Parathyroid adenoma (tissue), 2 donors: ENCODE data around the gene SSTR4.

ENCODE experiments used
- H2AFZ ChIP-seq: fragments of 300-600 bp; sonication (generic); one replicate; pipeline ENCODE4 v1.7.0; 2017; ENCODE audit warnings: antibody characterized with exemption, mild to moderate bottlenecking
- H3K27ac ChIP-seq: fragments of 300-600 bp; sonication (generic); one replicate; pipeline ENCODE4 v1.7.0; 2017
- H3K27me3 ChIP-seq: fragments of 300-600 bp; sonication (generic); one replicate; pipeline ENCODE4 v1.7.0; 2017; ENCODE audit warnings: low read length; ENCODE audit not compliant: control insufficient read depth, insufficient read depth
- H3K36me3 ChIP-seq: fragments of 300-600 bp; sonication (generic); one replicate; pipeline ENCODE4 v1.7.0; 2017; ENCODE audit warnings: low read length; ENCODE audit not compliant: control insufficient read depth, insufficient read depth
- H3K4me1 ChIP-seq: fragments of 300-600 bp; sonication (generic); one replicate; pipeline ENCODE4 v1.7.0; 2017; ENCODE audit warnings: control low read depth
- H3K4me2 ChIP-seq: fragments of 300-600 bp; sonication (generic); one replicate; pipeline ENCODE4 v1.7.0; 2017; ENCODE audit warnings: low read length
- H3K4me3 ChIP-seq: fragments of 300-600 bp; sonication (generic); one replicate; pipeline ENCODE4 v1.7.0; 2017; ENCODE audit warnings: low read depth, low read length
- H3K79me2 ChIP-seq: fragments of 300-600 bp; sonication (generic); one replicate; pipeline ENCODE4 v1.7.0; 2017; ENCODE audit warnings: control low read depth
- H3K9ac ChIP-seq: fragments of 300-600 bp; sonication (generic); one replicate; pipeline ENCODE4 v1.7.0; 2017; ENCODE audit warnings: mild to moderate bottlenecking
- H3K9me3 ChIP-seq: fragments of 300-600 bp; sonication (generic); one replicate; pipeline ENCODE4 v1.7.0; 2017; ENCODE audit warnings: low read length; ENCODE audit not compliant: control insufficient read depth
- CTCF ChIP-seq: fragments of 300-600 bp; sonication (generic); IDR thresholded peaks from one replicate; pipeline ENCODE4 v1.7.0; 2017; ENCODE audit warnings: antibody characterized with exemption, mild to moderate bottlenecking
- donor health status: primary hyperparathyroidism.

The SSTR4 gene

GRCh38 chr20:23027721-23028120 lies 7.4 kb upstream of the SSTR4 start:
- H2AFZ ChIP-seq: no peak overlapping the region
- H3K9me3 ChIP-seq: no peaks in the 10 kb centered on the region
- no peak overlapping the region for H3K27ac ChIP-seq
- no peak for TF ChIP-seq CTCF
- no peak overlapping the region for H3K4me2 ChIP-seq
- no peak overlapping the region for H3K4me3 ChIP-seq
- no peaks in the 10 kb centered on the region for H3K27me3 ChIP-seq
- H3K9ac ChIP-seq: no peak overlapping the region
- no peaks in the 10 kb centered on the region for H3K79me2 ChIP-seq
- no peaks in the 10 kb centered on the region for H3K4me1 ChIP-seq
- H3K36me3 ChIP-seq: no peaks in the 10 kb centered on the region

DNA sequence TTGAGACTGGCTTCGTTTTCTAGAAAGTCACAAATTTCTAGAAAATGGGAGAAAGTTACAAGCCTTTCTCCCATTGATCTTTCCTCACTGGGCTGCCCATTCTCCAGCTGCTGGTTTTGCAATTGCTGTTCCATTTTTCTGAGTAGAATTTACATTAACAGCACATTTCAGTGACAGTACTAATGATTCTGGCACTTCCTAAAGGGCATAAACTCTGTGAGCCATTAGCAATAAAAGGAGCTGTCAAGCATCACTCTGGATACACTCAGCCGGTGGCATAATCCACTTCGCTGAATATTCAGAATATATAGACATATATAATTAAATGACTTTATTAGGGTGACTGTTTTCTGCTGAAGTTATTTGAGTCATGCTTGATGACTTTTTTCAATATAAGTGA lies 6.7 kb upstream of the SSTR4 start:
- Histone ChIP-seq H3K9ac (no peak overlapping the region), H3K9me3 (no peaks in the 10 kb centered on the region), H3K4me1 (no peaks in the 10 kb centered on the region), H3K4me3 (no peak overlapping the region), H3K27me3 (no peaks in the 10 kb centered on the region), H2AFZ (no peak overlapping the region), H3K27ac (no peak overlapping the region), H3K36me3 (no peaks in the 10 kb centered on the region), H3K4me2 (no peak overlapping the region), H3K79me2 (no peaks in the 10 kb centered on the region)
- no peak for TF ChIP-seq CTCF

- H2AFZ ChIP-seq: no peak overlapping the region
- H3K9me3 ChIP-seq: no peaks in the 10 kb centered on the region
- H3K27me3 ChIP-seq: no peaks in the 10 kb centered on the region
- H3K27ac ChIP-seq: no peak overlapping the region
- H3K4me1 ChIP-seq: no peaks in the 10 kb centered on the region
- H3K9ac ChIP-seq: no peak overlapping the region
- no peak overlapping the region for H3K4me2 ChIP-seq
- no peak overlapping the region for H3K4me3 ChIP-seq
- no peak for TF ChIP-seq CTCF
- H3K36me3 ChIP-seq: no peaks in the 10 kb centered on the region
- H3K79me2 ChIP-seq: no peaks in the 10 kb centered on the region
Measured at GRCh38 chr20:23029324-23029723, 5.8 kb upstream of the SSTR4 start.

- H3K9me3 ChIP-seq: no peaks in the 10 kb centered on the region
- H3K9ac ChIP-seq: no peak overlapping the region
- no peaks in the 10 kb centered on the region for H3K27me3 ChIP-seq
- H2AFZ ChIP-seq: no peak overlapping the region
- TF ChIP-seq CTCF: no peak
- no peaks in the 10 kb centered on the region for H3K4me1 ChIP-seq
- H3K36me3 ChIP-seq: no peaks in the 10 kb centered on the region
- H3K4me3 ChIP-seq: no peak overlapping the region
- no peaks in the 10 kb centered on the region for H3K79me2 ChIP-seq
- H3K27ac ChIP-seq: no peak overlapping the region
- H3K4me2 ChIP-seq: no peak overlapping the region
Measured at GRCh38 chr20:23031346-23031745, 3.8 kb upstream of the SSTR4 start.

- H3K4me2 ChIP-seq: no peak overlapping the region
- no peaks in the 10 kb centered on the region for H3K4me1 ChIP-seq
- H2AFZ ChIP-seq: no peak overlapping the region
- no peak for TF ChIP-seq CTCF
- no peaks in the 10 kb centered on the region for H3K36me3 ChIP-seq
- no peaks in the 10 kb centered on the region for H3K27me3 ChIP-seq
- no peak overlapping the region for H3K9ac ChIP-seq
- H3K9me3 ChIP-seq: no peaks in the 10 kb centered on the region
- H3K4me3 ChIP-seq: no peak overlapping the region
- no peaks in the 10 kb centered on the region for H3K79me2 ChIP-seq
- no peak overlapping the region for H3K27ac ChIP-seq
Measured at GRCh38 chr20:23032056-23032749, 2.9 kb upstream of the SSTR4 start.
